ENCODE measurements around the gene RNF157.

DNA sequence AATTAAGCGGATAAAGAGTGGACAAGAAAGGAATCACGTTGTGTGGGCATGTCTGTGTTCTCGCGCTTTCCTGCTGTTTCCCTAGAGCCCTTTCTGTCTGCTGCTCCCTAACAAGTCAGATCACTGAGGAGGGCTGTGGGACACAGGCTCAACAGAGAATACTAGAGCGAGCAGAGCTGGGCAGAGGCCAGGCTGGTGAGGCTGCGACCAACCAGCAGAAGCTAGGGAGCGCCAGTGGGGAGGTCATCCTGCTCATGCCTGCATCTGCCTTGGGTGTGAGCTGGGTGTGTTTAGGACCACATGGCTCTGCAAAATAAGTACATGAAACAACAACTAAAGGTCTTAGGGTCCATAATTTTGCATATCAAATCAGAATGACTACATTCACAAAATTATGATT, 87.7 kb downstream of the RNF157 start:
- TF ChIP-seq, protein P1, sequence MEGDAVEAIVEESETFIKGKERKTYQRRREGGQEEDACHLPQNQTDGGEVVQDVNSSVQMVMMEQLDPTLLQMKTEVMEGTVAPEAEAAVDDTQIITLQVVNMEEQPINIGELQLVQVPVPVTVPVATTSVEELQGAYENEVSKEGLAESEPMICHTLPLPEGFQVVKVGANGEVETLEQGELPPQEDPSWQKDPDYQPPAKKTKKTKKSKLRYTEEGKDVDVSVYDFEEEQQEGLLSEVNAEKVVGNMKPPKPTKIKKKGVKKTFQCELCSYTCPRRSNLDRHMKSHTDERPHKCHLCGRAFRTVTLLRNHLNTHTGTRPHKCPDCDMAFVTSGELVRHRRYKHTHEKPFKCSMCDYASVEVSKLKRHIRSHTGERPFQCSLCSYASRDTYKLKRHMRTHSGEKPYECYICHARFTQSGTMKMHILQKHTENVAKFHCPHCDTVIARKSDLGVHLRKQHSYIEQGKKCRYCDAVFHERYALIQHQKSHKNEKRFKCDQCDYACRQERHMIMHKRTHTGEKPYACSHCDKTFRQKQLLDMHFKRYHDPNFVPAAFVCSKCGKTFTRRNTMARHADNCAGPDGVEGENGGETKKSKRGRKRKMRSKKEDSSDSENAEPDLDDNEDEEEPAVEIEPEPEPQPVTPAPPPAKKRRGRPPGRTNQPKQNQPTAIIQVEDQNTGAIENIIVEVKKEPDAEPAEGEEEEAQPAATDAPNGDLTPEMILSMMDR (conservative IDR thresholded peaks at IDR 0.05), result no peak
- TF ChIP-seq ZFX (IDR thresholded peaks at IDR 0.05), result no peak
